T-cell (primary cell): ENCODE data around the gene RTN4IP1. TPM values are rescaled to one million over a fixed set of nuclear protein-coding genes. Genes with fewer than 3 reads are reported as not detected.

Experiments
- ATAC-seq, 4 experiments: fragments of 200-7000 bp in 3 of 4; fragments of 150-1000 bp in 1 of 4; cut with Tn5 transposase; replicated peaks in 1 of 4; 1 replicate in 3 of 4; 2 replicates in 1 of 4; pipeline ENCODE4 v1.10.0; 2021; ENCODE audit warnings: moderate library complexity in 3 of 4, mild to moderate bottlenecking in 2 of 4, moderate number of reproducible peaks in 1 of 4
- CTCF ChIA-PET, 2 donors: fragments of 300-600 bp; sonication (Branson Sonifier 250); formaldehyde crosslinking; loops; one replicate each; lab custom pipeline; 2022; ENCODE audit warnings: antibody characterized with exemption in 2 of 2; lab: Charles Lee
- POLR2A ChIA-PET, 2 donors: fragments of 300-600 bp; sonication (Branson Sonifier 250); formaldehyde crosslinking; loops; one replicate each; lab custom pipeline; 2022; ENCODE audit warnings: antibody characterized with exemption in 2 of 2; lab: Charles Lee
- DNase-seq, 35 experiments: peaks; one replicate each; pipeline versions ENCODE4 v3.0.0 to v3.0.0-alpha.2; 2013 to 2023
- H3K27ac ChIP-seq: one replicate; pipeline ENCODE4 v1.5.1; 2013; ENCODE audit warnings: low read length
- H3K27me3 ChIP-seq, 2 experiments: replicated peaks in 1 of 2; 1 replicate in 1 of 2; 2 replicates in 1 of 2; pipeline versions ENCODE4 v1.6.1 to v1.7.0; 2013; ENCODE audit warnings: low read length in 1 of 2, mixed read lengths in 1 of 2; ENCODE audit not compliant: control insufficient read depth in 2 of 2, insufficient read depth in 2 of 2; ENCODE audit errors: extremely low read depth in 1 of 2
- H3K36me3 ChIP-seq, 2 donors: 1 replicate in 1 of 2; 2 replicates in 1 of 2; pipeline versions ENCODE4 v1.6.1 to v1.7.0; 2013; ENCODE audit warnings: low read length in 1 of 2; ENCODE audit not compliant: control insufficient read depth in 2 of 2, insufficient read depth in 1 of 2; ENCODE audit errors: extremely low read depth in 1 of 2
- H3K4me1 ChIP-seq, 2 experiments: 1 replicate in 1 of 2; 2 replicates in 1 of 2; pipeline versions ENCODE4 v1.6.1 to v1.7.0; 2013; ENCODE audit warnings: low read length in 2 of 2, mixed read lengths in 1 of 2; ENCODE audit not compliant: insufficient read depth in 2 of 2, control insufficient read depth in 1 of 2; ENCODE audit errors: extremely low read depth in 1 of 2
- H3K4me3 ChIP-seq, 2 donors: 1 replicate in 1 of 2; 2 replicates in 1 of 2; pipeline versions ENCODE4 v1.5.1 to v1.7.0; 2013; ENCODE audit warnings: mild to moderate bottlenecking in 2 of 2, low read length in 1 of 2, moderate library complexity in 1 of 2; ENCODE audit not compliant: control insufficient read depth in 1 of 2; ENCODE audit errors: extremely low read depth in 1 of 2
- H3K9me3 ChIP-seq: 2 replicates; pipeline ENCODE4 v1.7.0; 2013
- H3K27ac Mint-ChIP-seq, 2 donors: one replicate each; pipeline ENCODE4 v1.8.0; 2020 to 2021; ENCODE audit warnings: mild to moderate bottlenecking in 2 of 2, mixed read lengths in 2 of 2
- H3K27me3 Mint-ChIP-seq, 2 donors: one replicate each; pipeline ENCODE4 v1.8.0; 2021 to 2022; ENCODE audit warnings: mixed read lengths in 2 of 2
- H3K36me3 Mint-ChIP-seq: one replicate; pipeline ENCODE4 v1.8.0; 2021; ENCODE audit warnings: mixed read lengths
- H3K4me1 Mint-ChIP-seq, 3 donors: one replicate each; pipeline ENCODE4 v1.8.0; 2020 to 2022; ENCODE audit warnings: mixed read lengths in 3 of 3, mild to moderate bottlenecking in 1 of 3
- H3K4me3 Mint-ChIP-seq, 3 donors: one replicate each; pipeline ENCODE4 v1.8.0; 2020 to 2022; ENCODE audit warnings: mild to moderate bottlenecking in 3 of 3, mixed read lengths in 3 of 3, moderate library complexity in 3 of 3
- H3K9me3 Mint-ChIP-seq, 3 donors: one replicate each; pipeline ENCODE4 v1.8.0; 2020 to 2022; ENCODE audit warnings: mixed read lengths in 3 of 3
- WGBS: methylation state at CpG from one replicate; pipeline ENCODE4 v1.1.5; 2013; ENCODE audit warnings: missing lambda C conversion rate; ENCODE audit not compliant: insufficient coverage; 5-methylcytosine and 5-hydroxymethylcytosine counted together
- total RNA-seq, 35 experiments: library from RNA in 6 of 35; stranded (reverse) in 6 of 35; fragments of 120-200 nt in 1 of 35; gene quantifications; one replicate each; pipeline versions ENCODE4 v1.2.1 to v1.2.4 and lab custom pipeline; 2013 to 2026

Gene RTN4IP1
- total RNA-seq, 5 donors from 2014 or later (not counting 1 experiment from before 2014, with no cell fraction given): 5.2 to 7.6 (median 7.0) TPM

DNA sequence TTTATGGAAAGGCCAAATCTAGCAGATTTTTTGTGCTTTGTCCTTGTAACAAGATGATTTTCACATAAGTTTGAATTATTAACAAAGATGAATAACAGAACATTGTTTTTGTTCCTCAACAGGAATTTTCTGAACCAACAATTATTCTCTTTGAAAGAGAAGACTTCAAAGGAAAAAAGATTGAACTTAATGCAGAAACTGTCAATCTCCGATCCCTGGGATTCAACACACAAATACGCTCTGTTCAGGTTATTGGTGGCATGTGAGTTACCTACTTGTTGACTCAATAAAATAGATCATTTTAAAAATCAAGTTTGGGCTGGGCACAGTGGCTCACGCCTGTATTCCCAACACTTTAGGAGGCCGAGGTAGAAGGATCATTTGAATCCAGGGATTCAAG, 70.9 kb downstream of the RTN4IP1 start:
- H3K9me3 ChIP-seq: no peaks in the 10 kb centered on the region
- Mint-ChIP-seq H3K4me1 (peaks cover 8 to 11% (median 9%) of the 10 kb centered on the region in 3 donors), H3K36me3 (peaks cover 46% of the 10 kb centered on the region), H3K4me3 (no peak overlapping the region), H3K27ac (peak overlapping the region in 1 of 2 donors; percentile 58), H3K27me3 (no peaks in the 10 kb centered on the region), H3K9me3 (no peaks in the 10 kb centered on the region)
- WGBS: 100% methylated on average over 2 of the region's 4 CpGs
- H3K27me3 ChIP-seq: no peaks in the 10 kb centered on the region
- no peak for ATAC-seq
- no peak overlapping the region for H3K27ac ChIP-seq
- ChIA-PET CTCF (interaction anchor here (0.6 to 2.2 kb wide), 5 partner anchors 8 to 310 kb away, joined by 3 to 8 read pairs (median 3); no protein-coding TSS in a partner anchor), POLR2A (interaction anchor here in 1 of 2 donors (1.0 kb wide), 1 partner anchor 8 kb away, joined by 3 read pairs; no protein-coding TSS in a partner anchor)
- H3K4me3 ChIP-seq: no peak overlapping the region
- peaks cover 18 to 72% of the 10 kb centered on the region in 2 donors for H3K36me3 ChIP-seq
- DNase-seq: no peak
- no peaks in the 10 kb centered on the region for H3K4me1 ChIP-seq

DNA sequence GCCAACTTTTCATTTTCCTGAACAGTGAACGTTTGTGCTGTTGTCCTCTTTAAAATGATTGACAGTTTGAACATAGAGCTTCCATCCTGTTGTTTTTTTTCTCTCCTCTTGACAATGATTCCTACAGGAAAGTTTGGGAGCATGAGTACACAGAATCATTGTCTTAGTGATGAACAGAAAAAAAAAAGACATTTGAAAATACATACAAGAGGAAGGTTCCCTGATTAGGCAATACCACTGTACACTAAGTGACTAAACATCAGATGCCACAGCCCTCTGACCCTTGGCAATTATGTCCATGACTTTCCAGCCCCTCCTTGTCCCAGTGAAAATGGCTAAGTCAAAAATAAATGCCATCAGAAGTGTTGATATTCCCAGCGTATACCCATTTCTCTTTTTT, 71.5 kb downstream of the RTN4IP1 start:
- peaks cover 9 to 13% (median 12%) of the 10 kb centered on the region in 3 donors for H3K4me1 Mint-ChIP-seq
- H3K27ac ChIP-seq: no peak overlapping the region
- peak overlapping the region in 1 of 2 donors; percentile 58 for H3K27ac Mint-ChIP-seq
- H3K9me3 ChIP-seq: no peaks in the 10 kb centered on the region
- H3K9me3 Mint-ChIP-seq: no peaks in the 10 kb centered on the region
- H3K36me3 ChIP-seq: peaks cover 18 to 72% of the 10 kb centered on the region in 2 donors
- no peak overlapping the region for H3K4me3 ChIP-seq
- H3K4me1 ChIP-seq: no peaks in the 10 kb centered on the region
- H3K27me3 ChIP-seq: no peaks in the 10 kb centered on the region
- 100% methylated on average over 1 of the region's 2 CpGs for WGBS
- H3K27me3 Mint-ChIP-seq: no peaks in the 10 kb centered on the region
- no peak for ATAC-seq
- peaks cover 48% of the 10 kb centered on the region for H3K36me3 Mint-ChIP-seq
- CTCF ChIA-PET: interaction anchor here (0.6 to 3.3 kb wide), 6 partner anchors 9 to 1134 kb away, joined by 3 to 16 read pairs (median 5); no protein-coding TSS in a partner anchor
- no peak for DNase-seq
- no peak overlapping the region for H3K4me3 Mint-ChIP-seq
- POLR2A ChIA-PET: interaction anchor here in 1 of 2 donors (0.6 to 1.0 kb wide), 2 partner anchors 9 to 211 kb away, joined by 3 read pairs; no protein-coding TSS in a partner anchor

DNA sequence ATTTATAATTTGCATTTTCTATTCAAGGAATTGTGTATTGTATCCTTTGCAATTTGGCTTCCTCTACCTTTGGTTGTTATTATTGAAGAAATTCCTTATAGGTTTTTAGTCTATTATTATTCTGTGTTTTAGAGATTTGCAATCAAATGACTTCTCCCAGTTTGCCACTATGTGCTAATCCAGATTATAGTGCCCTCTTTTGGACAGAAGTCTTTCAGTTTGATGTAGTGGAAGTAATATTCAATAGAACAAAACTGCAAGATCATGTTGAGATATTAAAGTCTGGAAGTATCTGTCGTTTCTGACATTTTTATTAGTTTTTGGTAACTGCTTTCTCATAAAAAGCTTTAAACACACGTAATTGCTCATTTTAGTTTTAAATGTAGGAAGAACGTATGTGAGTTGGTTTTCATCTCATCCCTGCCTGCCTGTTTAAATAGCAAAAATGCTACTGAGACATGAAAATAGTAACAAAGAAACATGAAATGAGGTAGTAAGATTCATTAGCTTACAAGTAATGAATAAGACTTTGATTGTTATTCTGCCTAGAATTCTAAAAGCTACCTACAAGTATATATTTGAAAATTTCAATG, 72.8 kb downstream of the RTN4IP1 start:
- Histone ChIP-seq H3K4me1 (no peaks in the 10 kb centered on the region), H3K4me3 (no peak overlapping the region), H3K9me3 (no peaks in the 10 kb centered on the region), H3K27me3 (no peaks in the 10 kb centered on the region), H3K36me3 (peaks cover 17 to 66% of the 10 kb centered on the region in 2 donors), H3K27ac (no peak overlapping the region)
- no peaks in the 10 kb centered on the region for H3K27me3 Mint-ChIP-seq
- H3K4me1 Mint-ChIP-seq: peaks cover 9 to 19% (median 14%) of the 10 kb centered on the region in 3 donors
- H3K9me3 Mint-ChIP-seq: no peaks in the 10 kb centered on the region
- peaks cover 51% of the 10 kb centered on the region for H3K36me3 Mint-ChIP-seq
- ATAC-seq (peak; percentile 45 to 73 (median 52)), DNase-seq (peak in 1 of 35 experiments; percentile 62)
- CTCF ChIA-PET: interaction anchor here (0.6 to 3.3 kb wide), 16 partner anchors 10 to 114 kb away, joined by 3 to 16 read pairs (median 4); no protein-coding TSS in a partner anchor
- H3K27ac Mint-ChIP-seq: peak overlapping the region; percentile 43 to 50
- WGBS: no CpG with 5 or more reads among the region's 3 CpGs
- POLR2A ChIA-PET: interaction anchor here (0.6 to 1.5 kb wide), 5 partner anchors 10 to 47 kb away, joined by 3 to 7 read pairs (median 4); no protein-coding TSS in a partner anchor
- no peak overlapping the region for H3K4me3 Mint-ChIP-seq

DNA sequence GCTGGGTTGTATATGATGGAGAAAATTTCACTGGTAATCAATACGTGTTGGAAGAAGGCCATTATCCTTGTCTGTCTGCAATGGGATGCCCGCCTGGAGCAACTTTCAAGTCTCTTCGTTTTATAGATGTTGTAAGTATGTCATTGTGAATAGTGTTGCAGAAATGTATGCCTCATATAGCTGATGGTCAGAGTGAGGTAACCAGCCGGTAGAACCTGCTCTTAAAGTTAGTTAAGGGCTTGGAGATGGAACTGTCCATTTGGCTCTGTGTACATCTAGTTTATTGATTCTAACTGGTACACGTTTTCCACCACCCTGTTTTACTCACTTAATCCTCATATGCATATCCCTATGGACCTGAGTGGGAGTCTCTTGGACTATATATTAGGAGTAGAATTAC, 73.5 kb downstream of the RTN4IP1 start:
- peaks cover 51% of the 10 kb centered on the region for H3K36me3 Mint-ChIP-seq
- H3K36me3 ChIP-seq: peaks cover 11 to 64% of the 10 kb centered on the region in 2 donors
- POLR2A ChIA-PET: interaction anchor here in 1 of 2 donors (1.2 to 1.5 kb wide), 2 partner anchors 11 to 18 kb away, joined by 3 to 4 read pairs; no protein-coding TSS in a partner anchor

DNA sequence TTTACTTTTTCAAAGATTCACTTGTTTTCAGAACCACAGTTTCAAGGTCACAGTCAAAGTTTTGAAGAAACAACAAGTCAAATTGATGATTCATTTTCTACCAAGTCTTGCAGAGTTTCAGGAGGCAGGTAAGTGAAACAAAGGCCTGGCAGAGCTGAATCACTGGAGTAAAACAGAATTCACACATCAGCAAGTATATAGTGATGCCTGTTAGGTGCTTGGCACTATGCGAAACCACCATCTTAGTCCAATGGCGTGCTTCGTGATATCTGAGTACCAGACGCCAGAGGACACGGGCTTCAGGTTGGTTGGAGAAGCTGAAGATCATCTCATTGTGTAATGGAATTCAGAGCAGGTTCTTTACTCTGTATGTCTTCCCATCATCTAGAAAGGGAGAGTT, 75.9 kb downstream of the RTN4IP1 start:
- no CpG with 5 or more reads among the region's 5 CpGs for WGBS
- H3K4me3 ChIP-seq: no peak overlapping the region

More for the DNA sequence above, 73.5 kb downstream of the RTN4IP1 start:
- H3K27ac Mint-ChIP-seq: peak overlapping the region in 1 of 2 donors; percentile 3
- no peaks in the 10 kb centered on the region for H3K9me3 Mint-ChIP-seq
- peaks cover 9 to 15% (median 11%) of the 10 kb centered on the region in 3 donors for H3K4me1 Mint-ChIP-seq
- CTCF ChIA-PET: interaction anchor here (0.6 to 3.3 kb wide), 7 partner anchors 8 to 110 kb away, joined by 3 to 16 read pairs (median 6); no protein-coding TSS in a partner anchor
- no peaks in the 10 kb centered on the region for H3K27me3 Mint-ChIP-seq
- H3K27me3 ChIP-seq: no peaks in the 10 kb centered on the region
- H3K4me3 Mint-ChIP-seq: no peak overlapping the region
- no peak overlapping the region for H3K4me3 ChIP-seq
- H3K27ac ChIP-seq: no peak overlapping the region
- ATAC-seq: peak in 2 of 4 experiments; percentile 19 to 21
- DNase-seq: no peak
- no peaks in the 10 kb centered on the region for H3K9me3 ChIP-seq
- 96% methylated on average over 3 of the region's 5 CpGs for WGBS
- no peaks in the 10 kb centered on the region for H3K4me1 ChIP-seq

DNA sequence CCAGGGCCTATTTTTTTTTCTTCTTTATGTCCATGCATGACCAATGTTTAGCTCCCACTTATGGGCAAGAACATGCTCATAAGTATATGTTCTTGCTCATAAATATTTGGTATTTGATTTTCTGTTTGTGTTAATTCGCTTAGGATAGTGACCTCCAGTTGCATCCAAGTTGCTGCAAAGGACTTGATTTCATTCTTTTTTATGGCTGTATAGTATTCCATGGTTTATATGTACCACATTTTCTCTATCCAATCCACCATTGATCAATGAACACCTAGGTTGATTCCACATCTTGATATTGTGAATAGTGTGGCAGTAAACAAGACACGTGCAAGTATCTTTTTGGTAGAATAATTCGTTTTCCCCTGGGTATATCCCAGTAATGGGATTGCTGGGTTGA, 78.1 kb downstream of the RTN4IP1 start:
- ChIA-PET CTCF (no interaction called here), POLR2A (interaction anchor here in 1 of 2 donors (1.1 kb wide), 1 partner anchor 31 kb away, joined by 3 read pairs; no protein-coding TSS in a partner anchor)
- DNase-seq (no peak), ATAC-seq (no peak)
- Histone ChIP-seq H3K4me3 (no peak overlapping the region), H3K27me3 (no peaks in the 10 kb centered on the region), H3K27ac (no peak overlapping the region), H3K36me3 (peaks cover 11 to 66% of the 10 kb centered on the region in 2 donors), H3K4me1 (peaks cover 0 to 1% of the 10 kb centered on the region in 2 experiments), H3K9me3 (no peaks in the 10 kb centered on the region)
- Mint-ChIP-seq H3K36me3 (peaks cover 70% of the 10 kb centered on the region), H3K27me3 (no peaks in the 10 kb centered on the region), H3K9me3 (no peaks in the 10 kb centered on the region), H3K4me1 (peaks cover 17 to 37% (median 36%) of the 10 kb centered on the region in 3 donors), H3K4me3 (no peak overlapping the region), H3K27ac (peak overlapping the region; percentile 61 to 72)
- no CpG with 5 or more reads among the region's 3 CpGs for WGBS

More for the DNA sequence above, 75.9 kb downstream of the RTN4IP1 start:
- Histone ChIP-seq H3K4me1 (no peaks in the 10 kb centered on the region), H3K27ac (no peak overlapping the region), H3K9me3 (no peaks in the 10 kb centered on the region), H3K36me3 (peaks cover 11 to 54% of the 10 kb centered on the region in 2 donors), H3K27me3 (no peaks in the 10 kb centered on the region)
- peak overlapping the region; percentile 72 to 84 for H3K27ac Mint-ChIP-seq
- DNase-seq: no peak
- ChIA-PET POLR2A (interaction anchor here (0.6 to 1.6 kb wide), 4 partner anchors 10 to 41 kb away, joined by 3 to 4 read pairs (median 4); no protein-coding TSS in a partner anchor), CTCF (interaction anchor here (0.6 to 1.8 kb wide), 8 partner anchors 11 to 110 kb away, joined by 3 to 7 read pairs (median 3); no protein-coding TSS in a partner anchor)
- peaks cover 55% of the 10 kb centered on the region for H3K36me3 Mint-ChIP-seq
- ATAC-seq: no peak
- H3K27me3 Mint-ChIP-seq: no peaks in the 10 kb centered on the region
- H3K9me3 Mint-ChIP-seq: no peaks in the 10 kb centered on the region
- H3K4me1 Mint-ChIP-seq: peaks cover 9 to 22% (median 17%) of the 10 kb centered on the region in 3 donors
- no peak overlapping the region for H3K4me3 Mint-ChIP-seq
